Ovary (tissue), 3 donors: ENCODE data around the gene CCBE1.

Source experiments
- CTCF ChIP-seq, 3 donors: fragments of 450-650 bp in 2 of 3; fragments of 200-600 bp in 1 of 3; IDR thresholded peaks; one replicate each; pipeline versions ENCODE4 v1.5.1 to v1.8.0; 2016 to 2022; ENCODE audit warnings: antibody characterized with exemption in 3 of 3, mild to moderate bottlenecking in 1 of 3
- EP300 ChIP-seq: sonication (generic); formaldehyde crosslinking; IDR thresholded peaks from one replicate; pipeline ENCODE4 v1.6.1; 2017; ENCODE audit warnings: antibody characterized with exemption
- POLR2A ChIP-seq: fragments of 450-650 bp; IDR thresholded peaks from one replicate; pipeline ENCODE4 v1.6.1; 2017; ENCODE audit warnings: antibody characterized with exemption, mild to moderate bottlenecking, moderate library complexity
- donor health status: DM: no; HTN: no; CAD: no.

- no peak for TF ChIP-seq CTCF (IDR thresholded peaks at IDR 0.05)
- TF ChIP-seq POLR2A: no peak
- no peak for TF ChIP-seq EP300
Measured at GRCh38 chr18:59686260-59686659, 11.0 kb downstream of the CCBE1 start.
